PFSK-1 (cell line): ENCODE data around the gene EIF6.

ENCODE experiments used
- POLR2AphosphoS5 ChIP-seq: IDR thresholded peaks from 2 replicates; pipeline ENCODE4 v1.6.1; 2012; ENCODE audit warnings: low read depth, mild to moderate bottlenecking, control low read depth, low read length, moderate library complexity
- REST ChIP-seq, 2 experiments: IDR thresholded peaks; 2 replicates each; pipeline versions ENCODE4 v1.6.1 to v1.8.0; 2011 to 2012; ENCODE audit warnings: low read depth in 2 of 2, low read length in 2 of 2, control low read depth in 1 of 2, inconsistent platforms in 1 of 2, mild to moderate bottlenecking in 1 of 2, moderate library complexity in 1 of 2; ENCODE audit not compliant: insufficient read depth in 1 of 2
- SIN3A ChIP-seq: IDR thresholded peaks from 2 replicates; pipeline ENCODE4 v1.6.1; 2012; ENCODE audit warnings: mild to moderate bottlenecking, low read length, moderate library complexity, borderline replicate concordance; ENCODE audit not compliant: insufficient read depth
- TAF1 ChIP-seq: IDR thresholded peaks from 2 replicates; pipeline ENCODE4 v1.6.1; 2012; ENCODE audit warnings: low read length, control low read depth, borderline replicate concordance; ENCODE audit not compliant: insufficient read depth

- TF ChIP-seq POLR2AphosphoS5 (no peak), SIN3A (no peak), REST (IDR thresholded peaks at IDR 0.05; ENCODE audit: insufficient read depth in 1 of 2, low read depth in 2 of 2, low read length in 2 of 2) (no peak), TAF1 (no peak)
These were observed 16.9 kb upstream of the EIF6 start for GRCh38 chr20:35301426-35301825.
